Measurements from ENCODE around the gene PACS2. TPM values are rescaled to one million over a fixed set of nuclear protein-coding genes. Genes with fewer than 3 reads are reported as not detected.
A peak's percentile ranks its signal among the peaks of the same experiment; 100 is the strongest.
"Not testable (repeated sequence)": the region's sequence is repeated elsewhere in the genome, so short reads cannot be mapped to it uniquely, and the experiment has no call there.

PACS2 gene
- total RNA-seq, 1 donor from 2014 or later: 263 TPM

GRCh38 chr14:105300542-105301102, 13.9 kb upstream of the PACS2 start, which contains the start of gene BRF1:
TSS of gene BRF1 (minus strand) at chr14:105301001. CDS start at chr14:105300629, 372 bp downstream.
- Mint-ChIP-seq H3K4me1 (ENCODE audit: low read depth, unreplicated experiment) (no peaks in the 10 kb centered on the region), H3K36me3 (ENCODE audit: unreplicated experiment) (peaks cover 8% of the 10 kb centered on the region), H3K27me3 (ENCODE audit: unreplicated experiment) (peaks cover 8% of the 10 kb centered on the region), H3K9me3 (ENCODE audit: unreplicated experiment) (peaks cover 16% of the 10 kb centered on the region), H3K27ac (ENCODE audit: unreplicated experiment) (peak within 1 kb of the TSS; percentile 85), H3K4me3 (ENCODE audit: unreplicated experiment) (peak within 1 kb of the TSS; percentile 93)
- peak; percentile 97 for DNase-seq
- no peak for TF ChIP-seq CTCF (IDR thresholded peaks at IDR 0.05; ENCODE audit: partially characterized antibody, unreplicated experiment)

GRCh38 chr14:105301103-105301914, 13.2 kb upstream of the PACS2 start:
- Mint-ChIP-seq H3K36me3 (ENCODE audit: unreplicated experiment) (peaks cover 8% of the 10 kb centered on the region), H3K27ac (ENCODE audit: unreplicated experiment) (peak overlapping the region; percentile 80), H3K9me3 (ENCODE audit: unreplicated experiment) (peaks cover 16% of the 10 kb centered on the region), H3K4me1 (ENCODE audit: low read depth, unreplicated experiment) (no peaks in the 10 kb centered on the region), H3K4me3 (ENCODE audit: unreplicated experiment) (peak overlapping the region; percentile 93), H3K27me3 (ENCODE audit: unreplicated experiment) (peaks cover 8% of the 10 kb centered on the region)
- DNase-seq: peak; percentile 100
- no peak for TF ChIP-seq CTCF (IDR thresholded peaks at IDR 0.05; ENCODE audit: partially characterized antibody, unreplicated experiment)

GRCh38 chr14:105301915-105302249, 12.7 kb upstream of the PACS2 start:
- not testable (repeated sequence) for H3K27ac Mint-ChIP-seq (ENCODE audit: unreplicated experiment); H3K36me3 Mint-ChIP-seq (ENCODE audit: unreplicated experiment); DNase-seq; H3K27me3 Mint-ChIP-seq (ENCODE audit: unreplicated experiment); H3K4me1 Mint-ChIP-seq (ENCODE audit: low read depth, unreplicated experiment)
- peak overlapping the region; percentile 93 for H3K4me3 Mint-ChIP-seq (ENCODE audit: unreplicated experiment)
- peaks cover 16% of the 10 kb centered on the region for H3K9me3 Mint-ChIP-seq (ENCODE audit: unreplicated experiment)

- peaks cover 4% of the 10 kb centered on the region for H3K36me3 Mint-ChIP-seq (ENCODE audit: unreplicated experiment)
- peaks cover 8% of the 10 kb centered on the region for H3K27me3 Mint-ChIP-seq (ENCODE audit: unreplicated experiment)
- DNase-seq: no peak
- H3K4me1 Mint-ChIP-seq (ENCODE audit: low read depth, unreplicated experiment): no peaks in the 10 kb centered on the region
- no peak overlapping the region for H3K4me3 Mint-ChIP-seq (ENCODE audit: unreplicated experiment)
- peaks cover 10% of the 10 kb centered on the region for H3K9me3 Mint-ChIP-seq (ENCODE audit: unreplicated experiment)
- TF ChIP-seq CTCF (IDR thresholded peaks at IDR 0.05; ENCODE audit: partially characterized antibody, unreplicated experiment): no peak
- H3K27ac Mint-ChIP-seq (ENCODE audit: unreplicated experiment): no peak overlapping the region
These were observed 10.6 kb upstream of the PACS2 start for GRCh38 chr14:105303949-105304348.

- no peak for TF ChIP-seq CTCF (IDR thresholded peaks at IDR 0.05; ENCODE audit: partially characterized antibody, unreplicated experiment)
- no peak for DNase-seq
- Mint-ChIP-seq H3K36me3 (ENCODE audit: unreplicated experiment) (peaks cover 2% of the 10 kb centered on the region), H3K27me3 (ENCODE audit: unreplicated experiment) (peaks cover 5% of the 10 kb centered on the region), H3K27ac (ENCODE audit: unreplicated experiment) (peak overlapping the region; percentile 38), H3K4me3 (ENCODE audit: unreplicated experiment) (no peak overlapping the region), H3K4me1 (ENCODE audit: low read depth, unreplicated experiment) (no peaks in the 10 kb centered on the region), H3K9me3 (ENCODE audit: unreplicated experiment) (peaks cover 7% of the 10 kb centered on the region)
These were observed 10.0 kb upstream of the PACS2 start for GRCh38 chr14:105304565-105304964.

All from glutamatergic neuron (in vitro differentiated cells).